Measurements from ENCODE around the gene UBAC2. TPM values are rescaled to one million over a fixed set of nuclear protein-coding genes. Genes with fewer than 3 reads are reported as not detected.

UBAC2 gene
- total and polyA plus RNA-seq, 2 of the 8 experiments (the other 6 are each of a cell fraction or from before 2014, with no cell fraction given) = 75.9 to 76.9 TPM

GRCh38 chr13:99289674-99290337, 89.2 kb downstream of the UBAC2 start (continued):
- TF ChIP-seq CTCF (IDR thresholded peaks at IDR 0.05; ENCODE audit: control extremely low read depth in 1 of 3, insufficient read depth in 1 of 3, low read depth in 1 of 3, low read length in 3 of 3) (no peak), EZH2 (IDR thresholded peaks at IDR 0.05; ENCODE audit: low read depth, low read length, severe bottlenecking) (no peak), CHD1 (IDR thresholded peaks at IDR 0.05; ENCODE audit: low read depth, low read length) (no peak)
